Spleen (tissue), 11 donors: ENCODE data around the gene MARK1. TPM values are rescaled to one million over a fixed set of nuclear protein-coding genes. Genes with fewer than 3 reads are reported as not detected.
"Not testable (repeated sequence)": the region's sequence is repeated elsewhere in the genome, so short reads cannot be mapped to it uniquely, and the experiment has no call there.

Experiments used
- DNase-seq: peaks from one replicate; pipeline ENCODE4 v3.0.0-alpha.2; 2020
- H3K27ac ChIP-seq, 8 donors: fragments of 200-600 bp; sonication (generic) in 7 of 8; 1 replicate in 4 of 8; 2 replicates in 4 of 8; pipeline versions ENCODE4 v1.5.0 to v1.8.0; 2016 to 2021; ENCODE audit warnings: inconsistent platforms in 4 of 8, mild to moderate bottlenecking in 4 of 8, moderate library complexity in 1 of 8
- H3K27me3 ChIP-seq, 7 donors: fragments of 200-600 bp; sonication (generic) in 6 of 7; replicated peaks in 1 of 7; 1 replicate in 4 of 7; 2 replicates in 3 of 7; pipeline versions ENCODE4 v1.5.0 to v1.8.0; 2016 to 2021; ENCODE audit warnings: inconsistent platforms in 3 of 7, mild to moderate bottlenecking in 1 of 7
- H3K36me3 ChIP-seq, 6 donors: fragments of 200-600 bp; sonication (generic) in 5 of 6; 1 replicate in 4 of 6; 2 replicates in 2 of 6; pipeline versions ENCODE4 v1.5.0 to v1.8.0; 2016 to 2021; ENCODE audit warnings: inconsistent platforms in 2 of 6
- H3K4me1 ChIP-seq, 6 donors: fragments of 200-600 bp; sonication (generic) in 5 of 6; 1 replicate in 3 of 6; 2 replicates in 3 of 6; pipeline versions ENCODE4 v1.5.0 to v1.8.0; 2016 to 2021; ENCODE audit warnings: inconsistent platforms in 3 of 6
- H3K4me3 ChIP-seq, 8 donors: fragments of 200-600 bp; sonication (generic) in 7 of 8; 1 replicate in 4 of 8; 2 replicates in 4 of 8; pipeline versions ENCODE4 v1.5.0 to v1.8.0; 2016 to 2021; ENCODE audit warnings: inconsistent platforms in 4 of 8, mild to moderate bottlenecking in 4 of 8, moderate library complexity in 2 of 8
- H3K9me3 ChIP-seq, 8 donors: fragments of 200-600 bp; sonication (generic) in 7 of 8; 1 replicate in 4 of 8; 2 replicates in 4 of 8; pipeline versions ENCODE4 v1.5.0 to v1.8.0; 2016 to 2021; ENCODE audit warnings: inconsistent platforms in 4 of 8
- POLR2A ChIP-seq, 3 donors: fragments of 450-650 bp; IDR thresholded peaks; one replicate each; pipeline ENCODE4 v1.5.1; 2017; ENCODE audit warnings: antibody characterized with exemption in 3 of 3, mild to moderate bottlenecking in 1 of 3
- POLR2AphosphoS5 ChIP-seq, 3 donors: sonication (generic); formaldehyde crosslinking; IDR thresholded peaks; one replicate each; pipeline ENCODE4 v1.5.1; 2017; ENCODE audit warnings: antibody characterized with exemption in 3 of 3
- WGBS, 5 donors: extraction: QIAGEN DNeasy Blood & Tissue Kit in 3 of 5; methylation state at CpG; one replicate each; pipeline versions ENCODE4 v1.1.5 to v1.1.7; 2013 to 2018; 5-methylcytosine and 5-hydroxymethylcytosine counted together
- intact Hi-C: fragments of 100-400 bp; cut with DNase I; formaldehyde crosslinking; loops from one replicate; pipeline ENCODE4 v1.15.0; 2023; ENCODE audit warnings: low total_unique reads
- polyA plus RNA-seq, 3 donors: library from polyadenylated mRNA; stranded (reverse); fragments of 200-250 nt; gene quantifications; one replicate each; pipeline ENCODE4 v1.2.1, GENCODE V29; 2013
- total RNA-seq, 7 donors: library from RNA; depleted of rRNA in 3 of 7; stranded (reverse); fragments of >200 nt in 3 of 7; fragmentation: NEBNext Ultra II Directional in 4 of 7; extraction: Animal tissue kit (Norgen Biotek cat#: 25700) in 4 of 7; gene quantifications; one replicate each; pipeline versions ENCODE4 v1.1.0 to v1.2.1, GENCODE V29; 2016 to 2021
- TF ChIP-seq, protein P1 (sequence below), 11 experiments: fragments of 200-600 bp in 7 of 11; fragments of 450-650 bp in 4 of 11; sonication (generic) in 4 of 11; IDR thresholded peaks in 8 of 11; conservative IDR thresholded peaks in 3 of 11; 1 replicate in 7 of 11; 2 replicates in 4 of 11; pipeline versions ENCODE4 v1.4.0 to v1.8.0; 2016 to 2021; ENCODE audit warnings: antibody characterized with exemption in 11 of 11, inconsistent platforms in 4 of 11, mild to moderate bottlenecking in 1 of 11
- donor health status: healthy with polysubstance abuse.
- donor health status: DM: no; HTN: no; CAD: no; lungs with moderate emphysema.
- donor health status: DM: no; HTN: no; CAD: no.
- donor health status: Bipolar disorder and iron deficiency.
- donor health status: healthy.
- donor health status: DM: no; HTN: no; CAD: no.
- donor health status: DM: yes; HTN: yes; CAD: no.

The MARK1 gene
- total and polyA plus RNA-seq, 10 donors: 0.59 to 3.9 (median 2.1) TPM

DNA sequence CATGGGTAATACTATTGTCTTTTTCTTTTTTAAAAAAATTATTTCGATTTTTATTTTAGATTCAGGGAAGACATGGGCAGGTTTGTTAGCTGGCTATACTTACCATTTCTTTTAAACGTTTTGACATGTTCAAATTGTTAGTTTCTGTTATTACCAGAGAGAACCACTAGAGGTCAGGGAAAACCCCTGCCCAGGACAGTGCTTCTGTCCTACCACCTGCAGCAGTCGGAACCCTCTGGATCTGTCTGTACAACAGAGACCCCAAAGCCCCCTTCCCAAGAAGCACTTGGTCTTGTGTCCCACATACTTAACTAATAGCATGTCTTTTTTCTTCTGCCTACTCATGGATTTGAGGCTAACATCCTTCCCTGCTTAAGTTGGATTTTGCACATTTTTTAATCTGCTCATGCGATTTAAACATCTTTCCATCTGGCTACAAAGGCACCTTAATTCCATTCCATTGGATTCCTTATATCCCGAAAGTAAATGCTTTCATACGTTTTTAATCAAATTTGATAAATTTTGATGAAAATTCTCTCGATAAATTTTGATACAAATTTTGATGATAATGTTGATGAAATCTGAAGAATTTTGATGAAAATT is 152.2 kb downstream of the MARK1 start:
- no peaks in the 10 kb centered on the region for H3K27me3 ChIP-seq
- WGBS, 5 donors: 29 to 42% (median 33%) methylated on average over 7 of the region's 7 CpGs
- H3K9me3 ChIP-seq: no peaks in the 10 kb centered on the region
- intact Hi-C loops: loop anchor here (5.0 kb wide), 1 partner anchor 97 kb away; no protein-coding TSS in a partner anchor
- DNase-seq: no peak
- H3K4me3 ChIP-seq: no peak overlapping the region
- TF ChIP-seq, protein P1, sequence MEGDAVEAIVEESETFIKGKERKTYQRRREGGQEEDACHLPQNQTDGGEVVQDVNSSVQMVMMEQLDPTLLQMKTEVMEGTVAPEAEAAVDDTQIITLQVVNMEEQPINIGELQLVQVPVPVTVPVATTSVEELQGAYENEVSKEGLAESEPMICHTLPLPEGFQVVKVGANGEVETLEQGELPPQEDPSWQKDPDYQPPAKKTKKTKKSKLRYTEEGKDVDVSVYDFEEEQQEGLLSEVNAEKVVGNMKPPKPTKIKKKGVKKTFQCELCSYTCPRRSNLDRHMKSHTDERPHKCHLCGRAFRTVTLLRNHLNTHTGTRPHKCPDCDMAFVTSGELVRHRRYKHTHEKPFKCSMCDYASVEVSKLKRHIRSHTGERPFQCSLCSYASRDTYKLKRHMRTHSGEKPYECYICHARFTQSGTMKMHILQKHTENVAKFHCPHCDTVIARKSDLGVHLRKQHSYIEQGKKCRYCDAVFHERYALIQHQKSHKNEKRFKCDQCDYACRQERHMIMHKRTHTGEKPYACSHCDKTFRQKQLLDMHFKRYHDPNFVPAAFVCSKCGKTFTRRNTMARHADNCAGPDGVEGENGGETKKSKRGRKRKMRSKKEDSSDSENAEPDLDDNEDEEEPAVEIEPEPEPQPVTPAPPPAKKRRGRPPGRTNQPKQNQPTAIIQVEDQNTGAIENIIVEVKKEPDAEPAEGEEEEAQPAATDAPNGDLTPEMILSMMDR (IDR thresholded peaks at IDR 0.05 in 8 of 11, conservative IDR thresholded peaks at IDR 0.05 in 3 of 11): peak in 10 of 11 experiments; percentile 9 to 70 (median 58)
- TF ChIP-seq POLR2A (IDR thresholded peaks at IDR 0.05): no peak
- H3K27ac ChIP-seq: no peak overlapping the region
- no peaks in the 10 kb centered on the region for H3K36me3 ChIP-seq
- H3K4me1 ChIP-seq: peaks cover 0 to 12% (median 3%) of the 10 kb centered on the region in 6 donors

DNA sequence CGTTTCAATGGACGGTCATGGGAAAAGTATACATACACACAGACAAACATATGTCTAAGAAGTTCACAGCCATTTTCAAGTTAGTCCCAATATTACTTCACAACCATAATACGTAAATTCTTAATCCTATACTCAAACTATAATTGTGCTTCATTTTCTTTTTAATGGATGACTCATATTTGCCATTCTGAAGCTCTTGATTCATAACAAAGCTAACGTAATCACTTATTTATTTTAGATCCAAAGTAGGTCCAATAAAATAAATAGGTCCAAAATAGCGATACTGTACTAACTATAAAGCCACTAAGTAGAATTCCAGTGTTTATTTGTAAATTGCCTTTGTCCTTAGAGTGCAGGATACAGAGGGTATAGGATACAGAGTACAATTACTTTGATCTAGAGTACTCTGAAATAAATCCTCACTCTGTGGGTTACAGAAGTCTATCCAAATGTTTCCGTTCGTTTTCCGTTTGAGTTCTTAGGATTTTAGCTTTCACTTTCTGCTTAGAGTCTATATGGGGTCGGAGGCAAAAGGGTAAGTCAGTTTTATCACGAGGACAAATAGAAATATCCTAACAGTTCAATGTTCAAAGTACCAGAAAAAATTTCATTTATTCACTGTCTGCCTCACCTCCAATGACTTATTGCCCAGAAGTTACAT is 153.4 kb downstream of the MARK1 start:
- TF ChIP-seq POLR2AphosphoS5 (IDR thresholded peaks at IDR 0.05) (no peak), POLR2A (IDR thresholded peaks at IDR 0.05) (no peak)
- DNase-seq: no peak
- peak overlapping the region in 2 of 8 donors; percentile 15 to 33 for H3K4me3 ChIP-seq
- H3K27me3 ChIP-seq: no peaks in the 10 kb centered on the region
- H3K9me3 ChIP-seq: no peaks in the 10 kb centered on the region
- peak overlapping the region in 4 of 8 donors; percentile 33 to 61 (median 58) for H3K27ac ChIP-seq
- intact Hi-C loops: loop anchor here (5.0 kb wide), 1 partner anchor 96 kb away; no protein-coding TSS in a partner anchor
- peaks cover 0 to 12% (median 3%) of the 10 kb centered on the region in 6 donors for H3K4me1 ChIP-seq
- 61 to 79% (median 68%) methylated on average over 10 of the region's 10 CpGs for WGBS, 5 donors
- H3K36me3 ChIP-seq: no peaks in the 10 kb centered on the region

DNA sequence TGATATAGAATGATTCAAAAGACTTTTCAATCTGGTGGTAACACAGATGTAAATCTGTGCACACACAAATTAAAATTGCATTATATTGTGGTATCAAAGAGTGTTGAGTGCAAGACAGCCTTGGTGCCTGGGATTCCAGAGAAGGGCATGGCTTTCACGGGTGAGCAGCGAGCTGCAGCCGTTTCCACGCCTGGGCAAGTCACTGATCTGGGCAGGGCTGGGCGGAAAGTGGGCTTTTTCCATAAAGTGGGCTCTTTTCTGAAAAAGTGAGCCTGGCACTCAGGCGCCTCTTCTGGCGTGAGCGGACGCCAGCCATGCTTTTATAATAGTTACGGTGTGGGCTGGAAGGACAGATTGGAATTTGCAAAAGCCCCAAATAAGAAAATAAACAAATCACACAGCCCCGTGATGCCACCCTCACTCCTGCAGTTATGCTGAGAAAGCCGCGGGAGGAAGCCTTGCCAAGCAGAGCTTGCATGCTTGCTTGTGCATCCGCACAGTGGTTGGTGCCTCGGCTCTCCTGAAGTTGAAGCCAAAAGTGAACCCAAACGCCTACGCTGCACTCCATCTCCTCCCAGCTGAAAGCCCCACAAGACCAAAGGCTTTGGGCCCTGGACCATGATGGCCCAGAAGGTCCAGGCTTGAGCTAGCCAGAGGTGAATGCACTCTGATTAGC is 155.1 kb downstream of the MARK1 start:
- Histone ChIP-seq H3K4me3 (no peak overlapping the region), H3K27ac (no peak overlapping the region), H3K9me3 (no peaks in the 10 kb centered on the region), H3K27me3 (no peaks in the 10 kb centered on the region), H3K36me3 (no peaks in the 10 kb centered on the region), H3K4me1 (peaks cover 0 to 12% (median 3%) of the 10 kb centered on the region in 6 donors)
- intact Hi-C loops: loop anchor here (5.0 kb wide), 1 partner anchor 94 kb away; no protein-coding TSS in a partner anchor
- TF ChIP-seq, protein P1 (IDR thresholded peaks at IDR 0.05 in 8 of 11, conservative IDR thresholded peaks at IDR 0.05 in 3 of 11): no peak
- TF ChIP-seq POLR2AphosphoS5 (IDR thresholded peaks at IDR 0.05) (no peak), POLR2A (IDR thresholded peaks at IDR 0.05) (no peak)
- 87 to 94% (median 93%) methylated on average over 17 of the region's 17 CpGs for WGBS, 5 donors
- DNase-seq: no peak

DNA sequence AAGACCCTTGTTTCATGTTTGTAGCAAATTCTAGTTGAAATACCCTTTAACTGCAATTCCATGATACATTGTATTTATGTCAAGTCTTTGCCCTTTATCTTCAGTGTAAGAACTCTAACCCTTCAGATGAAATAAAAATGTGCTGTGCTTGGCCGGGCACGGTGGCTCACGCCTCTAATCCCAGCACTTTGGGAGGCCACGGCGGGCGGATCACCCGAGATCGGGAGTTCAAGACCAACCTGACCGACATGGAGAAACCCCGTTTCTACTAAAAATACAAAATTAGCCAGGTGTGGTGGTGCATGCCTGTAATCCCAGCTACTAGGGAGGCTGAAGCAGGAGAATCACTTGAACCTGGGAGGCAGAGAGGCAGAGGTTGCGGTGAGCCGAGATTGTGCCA is 155.8 kb downstream of the MARK1 start:
- peaks cover 0 to 12% (median 3%) of the 10 kb centered on the region in 6 donors for H3K4me1 ChIP-seq
- H3K9me3 ChIP-seq, DNase-seq, H3K4me3 ChIP-seq, H3K36me3 ChIP-seq, H3K27me3 ChIP-seq, H3K27ac ChIP-seq: not testable (repeated sequence)
- 90 to 97% (median 96%) methylated on average over 12 of the region's 12 CpGs for WGBS, 5 donors
- intact Hi-C loops: loop anchor here (5.0 kb wide), 1 partner anchor 94 kb away; no protein-coding TSS in a partner anchor
